ENCODE results near the gene RRP36. TPM values are rescaled to one million over a fixed set of nuclear protein-coding genes. Genes with fewer than 3 reads are reported as not detected.

RRP36 gene
- polyA plus RNA-seq, 3 donors, result 58.0 to 62.7 (median 62.6) TPM

- no peak for DNase-seq (ENCODE audit: extremely low read depth in 1 of 11, low read depth in 9 of 11, low spot score in 4 of 11)
Observed at GRCh38 chr6:43077981-43078511, 56.6 kb downstream of the RRP36 start.

DNA sequence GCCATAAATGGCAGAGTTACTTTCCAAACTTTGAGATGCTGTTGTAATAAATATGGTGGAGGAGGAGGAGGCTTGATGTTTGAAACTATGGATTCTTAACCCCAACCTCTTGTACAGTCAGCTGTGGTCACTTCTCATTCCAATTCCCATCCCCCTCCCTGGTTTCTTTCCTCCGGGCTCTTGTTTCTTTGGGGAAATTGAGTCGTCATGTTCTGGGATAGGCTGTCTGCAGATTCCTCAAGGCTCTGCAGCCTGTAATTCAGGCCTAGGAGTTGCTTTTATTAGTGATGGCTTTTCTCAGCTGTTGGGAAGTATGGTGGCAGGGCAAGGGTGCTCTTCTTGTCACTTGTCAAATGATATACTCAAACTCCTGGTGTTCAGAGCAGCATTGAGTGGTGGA, 57.3 kb downstream of the RRP36 start:
- DNase-seq (ENCODE audit: extremely low read depth in 1 of 11, low read depth in 9 of 11, low spot score in 4 of 11), result peak in 1 of 11 donors; percentile 57

Other genes starting within 250 kb of the RRP36 start
- gene BICRAL, start 239.6 kb upstream of the RRP36 start, polyA plus RNA-seq (ENCODE audit: insufficient read length in 3 of 3), result 10 to 100 TPM; 14.8 to 17.0 (median 15.6) TPM
- gene RPL7L1, start 142.0 kb upstream of the RRP36 start, polyA plus RNA-seq (ENCODE audit: insufficient read length in 3 of 3), result 100 to 1,000 TPM; 110 to 123 (median 119) TPM
- gene PTCRA, start 105.6 kb upstream of the RRP36 start, polyA plus RNA-seq (ENCODE audit: insufficient read length in 3 of 3), result under 1 TPM in 2 of 3 donors, not detected in 1; 0.25 to 0.40 TPM
- gene CNPY3, start 92.1 kb upstream of the RRP36 start, polyA plus RNA-seq (ENCODE audit: insufficient read length in 3 of 3), result 10 to 100 TPM; 53.7 to 66.1 (median 60.7) TPM
- 1 to 10 TPM in 1 of 3 donors, under 1 TPM in 2; 0.95 to 2.6 (median 0.98) TPM for gene GNMT, start 60.9 kb upstream of the RRP36 start, polyA plus RNA-seq (ENCODE audit: insufficient read length in 3 of 3)
- 10 to 100 TPM; 23.2 to 32.2 (median 23.4) TPM for gene PEX6, start 42.4 kb upstream of the RRP36 start, polyA plus RNA-seq (ENCODE audit: insufficient read length in 3 of 3)
- 10 to 100 TPM; 51.0 to 66.3 (median 64.0) TPM for gene PPP2R5D, start 37.1 kb upstream of the RRP36 start, polyA plus RNA-seq (ENCODE audit: insufficient read length in 3 of 3)
- gene MEA1, start 7.7 kb upstream of the RRP36 start, polyA plus RNA-seq (ENCODE audit: insufficient read length in 3 of 3), result 10 to 100 TPM; 80.8 to 98.4 (median 81.0) TPM
- 100 to 1,000 TPM in 1 of 3 donors, 10 to 100 TPM in 2; 91.7 to 104 (median 96.0) TPM for gene KLHDC3, start 7.4 kb upstream of the RRP36 start, polyA plus RNA-seq (ENCODE audit: insufficient read length in 3 of 3)
- gene CUL7, start 32.2 kb downstream of the RRP36 start, polyA plus RNA-seq (ENCODE audit: insufficient read length in 3 of 3), result 10 to 100 TPM; 47.5 to 57.8 (median 57.7) TPM
- gene MRPL2, start 37.8 kb downstream of the RRP36 start, polyA plus RNA-seq (ENCODE audit: insufficient read length in 3 of 3), result 10 to 100 TPM; 46.8 to 73.4 (median 64.4) TPM
- 10 to 100 TPM; 53.8 to 79.3 (median 57.6) TPM for gene KLC4, start 38.0 kb downstream of the RRP36 start, polyA plus RNA-seq (ENCODE audit: insufficient read length in 3 of 3)
- gene PTK7, start 54.7 kb downstream of the RRP36 start, polyA plus RNA-seq (ENCODE audit: insufficient read length in 3 of 3), result 100 to 1,000 TPM; 217 to 274 (median 239) TPM
- gene SRF, start 149.6 kb downstream of the RRP36 start, polyA plus RNA-seq (ENCODE audit: insufficient read length in 3 of 3), result 10 to 100 TPM; 27.6 to 32.8 (median 31.5) TPM
- gene CUL9, start 160.6 kb downstream of the RRP36 start, polyA plus RNA-seq (ENCODE audit: insufficient read length in 3 of 3), result 10 to 100 TPM; 30.8 to 45.6 (median 37.8) TPM
- gene DNPH1, start 207.9 kb downstream of the RRP36 start, polyA plus RNA-seq (ENCODE audit: insufficient read length in 3 of 3), result 10 to 100 TPM; 45.2 to 91.1 (median 85.0) TPM
- under 1 TPM; 0.26 to 0.51 (median 0.29) TPM for gene TTBK1, start 221.9 kb downstream of the RRP36 start, polyA plus RNA-seq (ENCODE audit: insufficient read length in 3 of 3)